Coronary artery (tissue), 2 donors: ENCODE data around the gene CNN3.
A peak's percentile ranks its signal among the peaks of the same experiment; 100 is the strongest.

Source experiments
- DNase-seq: peaks from one replicate; pipeline ENCODE4 v3.0.0-alpha.2; 2017; ENCODE audit warnings: low spot score
- H3K27ac ChIP-seq, 2 donors: fragments of 200-600 bp; sonication (generic); one replicate each; pipeline ENCODE4 v1.5.1; 2016 to 2019
- H3K4me3 ChIP-seq: fragments of 200-600 bp; sonication (generic); 2 replicates; pipeline ENCODE4 v1.5.1; 2016; ENCODE audit warnings: mild to moderate bottlenecking, moderate library complexity
- TF ChIP-seq, protein P1 (sequence below): fragments of 200-600 bp; sonication (generic); IDR thresholded peaks from one replicate; pipeline ENCODE4 v1.5.1; 2019; ENCODE audit warnings: antibody characterized with exemption

The CNN3 gene

DNA sequence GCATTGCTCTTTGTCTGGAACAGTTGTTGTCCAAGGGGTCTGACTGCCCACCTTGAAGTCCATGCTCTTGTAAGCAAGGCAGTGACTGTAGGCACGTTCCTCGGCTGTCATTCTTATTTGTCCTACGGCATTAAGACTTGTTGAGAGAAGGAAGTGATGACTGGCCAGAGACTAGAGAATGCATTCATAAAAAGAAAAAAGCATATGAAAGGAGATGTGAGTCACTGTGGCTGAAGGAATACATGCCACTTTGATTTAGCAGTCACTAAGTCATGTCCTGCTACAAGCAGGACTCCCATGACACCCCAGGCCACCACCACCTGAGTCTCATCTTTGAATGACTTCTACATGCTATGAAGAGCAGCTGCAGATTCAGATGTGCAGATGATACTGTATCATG, 50.5 kb downstream of the CNN3 start:
- Histone ChIP-seq H3K27ac (no peak overlapping the region), H3K4me3 (no peak overlapping the region)
- TF ChIP-seq, protein P1, sequence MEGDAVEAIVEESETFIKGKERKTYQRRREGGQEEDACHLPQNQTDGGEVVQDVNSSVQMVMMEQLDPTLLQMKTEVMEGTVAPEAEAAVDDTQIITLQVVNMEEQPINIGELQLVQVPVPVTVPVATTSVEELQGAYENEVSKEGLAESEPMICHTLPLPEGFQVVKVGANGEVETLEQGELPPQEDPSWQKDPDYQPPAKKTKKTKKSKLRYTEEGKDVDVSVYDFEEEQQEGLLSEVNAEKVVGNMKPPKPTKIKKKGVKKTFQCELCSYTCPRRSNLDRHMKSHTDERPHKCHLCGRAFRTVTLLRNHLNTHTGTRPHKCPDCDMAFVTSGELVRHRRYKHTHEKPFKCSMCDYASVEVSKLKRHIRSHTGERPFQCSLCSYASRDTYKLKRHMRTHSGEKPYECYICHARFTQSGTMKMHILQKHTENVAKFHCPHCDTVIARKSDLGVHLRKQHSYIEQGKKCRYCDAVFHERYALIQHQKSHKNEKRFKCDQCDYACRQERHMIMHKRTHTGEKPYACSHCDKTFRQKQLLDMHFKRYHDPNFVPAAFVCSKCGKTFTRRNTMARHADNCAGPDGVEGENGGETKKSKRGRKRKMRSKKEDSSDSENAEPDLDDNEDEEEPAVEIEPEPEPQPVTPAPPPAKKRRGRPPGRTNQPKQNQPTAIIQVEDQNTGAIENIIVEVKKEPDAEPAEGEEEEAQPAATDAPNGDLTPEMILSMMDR: no peak
- DNase-seq: no peak

DNA sequence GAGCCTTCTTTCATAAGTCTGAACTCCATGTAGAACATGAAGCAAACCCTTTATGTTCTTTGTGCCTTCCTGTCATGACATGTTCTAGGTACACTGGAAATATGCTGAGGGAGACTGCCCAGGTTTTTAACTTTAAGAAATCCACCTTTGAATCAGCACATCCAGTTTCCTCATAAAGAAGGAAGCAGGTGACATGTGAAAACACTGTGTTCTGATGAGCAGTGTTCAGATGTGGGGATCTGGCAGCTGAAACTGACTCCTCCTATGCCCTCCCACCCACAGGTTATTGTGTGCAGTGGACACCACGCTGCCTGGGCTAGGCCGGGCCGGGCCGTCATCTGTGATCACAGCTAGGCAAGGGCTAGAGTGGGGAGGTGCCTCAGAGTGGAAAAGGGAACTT, 51.1 kb downstream of the CNN3 start:
- TF ChIP-seq, protein P1: no peak
- Histone ChIP-seq H3K4me3 (no peak overlapping the region), H3K27ac (no peak overlapping the region)
- no peak for DNase-seq

DNA sequence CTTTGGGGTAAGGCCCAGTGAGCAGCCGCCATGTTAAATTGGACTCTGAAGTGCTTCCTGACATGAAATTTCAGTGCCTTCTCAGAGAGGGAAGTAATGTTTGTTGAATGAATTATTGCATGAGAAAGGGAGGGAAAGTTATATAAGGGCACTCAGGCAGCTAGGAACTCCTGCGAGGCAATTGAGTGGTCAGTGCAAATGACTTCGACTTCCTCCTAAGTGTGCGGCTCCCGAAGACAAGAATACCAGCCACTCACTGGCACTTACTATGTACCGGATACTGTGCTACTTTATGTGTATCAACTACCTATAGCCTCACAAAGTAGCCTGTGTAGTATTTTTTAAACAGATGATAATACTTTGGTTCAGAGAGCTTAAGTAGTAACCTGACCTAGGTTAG, 52.5 kb downstream of the CNN3 start:
- TF ChIP-seq, protein P1: no peak
- no peak for DNase-seq
- Histone ChIP-seq H3K4me3 (no peak overlapping the region), H3K27ac (peak overlapping the region in 1 of 2 donors; percentile 5)

DNA sequence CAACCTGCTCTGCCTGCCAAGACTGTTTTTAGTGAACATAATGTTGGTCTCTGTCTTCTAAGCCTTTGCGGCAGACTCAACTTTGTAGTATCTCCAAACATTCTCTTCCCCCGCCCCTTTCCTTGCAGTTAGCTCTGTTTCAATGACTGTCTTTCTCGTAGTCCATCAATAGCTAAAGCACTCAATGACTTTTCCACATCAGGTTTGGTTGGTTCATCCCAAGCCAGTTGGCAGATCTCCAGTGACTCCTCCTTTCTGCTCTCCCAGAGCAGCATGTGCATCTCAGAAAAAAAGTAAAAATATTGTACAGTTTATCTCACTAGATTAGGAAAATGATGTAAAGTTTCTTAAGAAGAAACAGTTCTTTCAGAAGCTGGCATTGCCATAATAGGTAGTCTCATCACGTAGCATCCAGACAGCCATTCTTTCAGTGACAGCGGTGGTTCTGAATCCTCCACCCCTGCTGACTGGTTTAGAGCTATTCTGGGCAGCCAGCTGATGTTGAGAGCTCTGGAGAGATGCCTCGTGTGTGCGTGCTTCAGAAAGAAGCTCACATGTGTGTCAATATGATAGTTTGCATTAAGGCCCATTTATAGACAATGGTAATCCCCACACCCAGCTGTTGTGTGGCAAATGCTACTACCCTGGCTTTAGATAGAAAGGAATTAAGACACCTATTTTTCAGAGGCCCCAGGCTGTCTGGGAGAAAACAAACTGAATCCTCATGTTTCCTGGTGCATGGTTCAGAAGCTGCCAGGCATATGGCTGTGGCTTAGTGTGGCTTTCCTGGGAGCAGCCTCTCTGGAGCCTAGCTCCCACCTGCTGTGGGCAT, 53.2 kb downstream of the CNN3 start:
- Histone ChIP-seq H3K4me3 (no peak overlapping the region), H3K27ac (peak overlapping the region in 1 of 2 donors; percentile 5)
- DNase-seq: peak; percentile 38
- TF ChIP-seq, protein P1: no peak

DNA sequence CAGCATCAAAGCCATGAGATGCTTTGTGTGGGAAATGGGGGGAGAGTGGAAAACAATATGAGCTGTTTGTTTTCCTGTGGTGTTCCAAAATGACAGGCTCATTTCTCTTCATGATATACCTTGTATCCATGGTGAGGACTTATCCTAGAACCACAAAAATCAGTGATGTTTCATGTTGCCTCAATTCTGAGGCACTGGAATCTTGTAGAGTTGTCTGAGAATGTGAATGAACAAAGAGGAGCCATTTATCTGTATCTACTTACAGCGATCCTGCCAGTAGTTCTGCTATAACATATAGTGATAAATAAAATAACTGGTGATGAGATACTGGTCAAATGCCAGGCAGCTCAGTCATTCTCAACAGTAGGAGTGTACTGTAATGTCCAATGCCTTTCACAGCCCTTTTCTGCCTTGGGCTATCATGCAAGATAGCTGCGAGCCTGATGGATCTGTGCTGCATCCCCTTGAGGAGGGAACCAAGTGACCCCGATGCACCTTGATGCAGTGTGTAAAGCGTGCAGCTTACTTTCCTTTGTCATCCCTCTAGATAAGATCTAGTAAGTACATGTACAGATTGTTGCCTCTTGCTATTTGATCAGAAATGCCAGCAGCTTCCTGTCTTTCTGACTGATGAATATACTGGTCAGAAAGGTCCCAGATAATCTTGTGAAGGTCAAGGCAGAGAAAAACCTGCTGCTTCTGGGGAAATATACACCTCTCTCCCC, 54.0 kb downstream of the CNN3 start:
- TF ChIP-seq, protein P1: no peak
- no peak overlapping the region for H3K4me3 ChIP-seq
- peak; percentile 33 for DNase-seq
- H3K27ac ChIP-seq: no peak overlapping the region

DNA sequence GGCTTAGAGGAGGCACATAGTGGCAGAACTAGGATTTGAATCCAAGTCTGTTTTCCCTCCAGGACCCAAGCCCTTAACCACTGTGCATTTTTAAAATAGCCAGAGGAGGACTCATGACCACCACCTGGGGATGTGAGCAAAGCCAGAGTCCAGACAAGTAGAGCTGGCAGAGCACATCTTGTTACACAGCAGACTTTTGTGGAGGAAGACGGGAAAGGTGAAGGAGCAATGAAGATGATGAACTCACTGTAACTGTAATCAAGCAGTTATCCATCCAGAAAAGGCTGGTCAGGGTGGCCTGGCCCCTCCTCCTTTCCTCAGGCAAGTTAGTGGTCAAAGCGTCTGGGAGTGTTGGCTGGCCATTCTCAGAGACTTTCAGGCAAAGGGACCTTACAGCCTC, 55.9 kb downstream of the CNN3 start:
- TF ChIP-seq, protein P1: no peak

More for the DNA sequence above, 55.9 kb downstream of the CNN3 start:
- H3K27ac ChIP-seq: no peak overlapping the region
- DNase-seq: peak; percentile 49
- no peak overlapping the region for H3K4me3 ChIP-seq
